Suprapubic skin (tissue), 4 donors: Measurements from ENCODE around the gene COLEC11.

Experiments
- EP300 ChIP-seq: sonication (generic); formaldehyde crosslinking; IDR thresholded peaks from one replicate; pipeline ENCODE4 v1.6.1; 2017; ENCODE audit warnings: antibody characterized with exemption
- POLR2A ChIP-seq, 2 donors: fragments of 450-650 bp; IDR thresholded peaks; one replicate each; pipeline ENCODE4 v1.6.1; 2017; ENCODE audit warnings: antibody characterized with exemption in 2 of 2, mild to moderate bottlenecking in 2 of 2, moderate library complexity in 2 of 2
- POLR2AphosphoS5 ChIP-seq, 3 donors: sonication (generic); formaldehyde crosslinking; IDR thresholded peaks; one replicate each; pipeline ENCODE4 v1.6.1; 2017; ENCODE audit warnings: antibody characterized with exemption in 3 of 3
- TF ChIP-seq, protein P1 (sequence below), 2 donors: fragments of 200-600 bp in 1 of 2; fragments of 450-650 bp in 1 of 2; sonication (generic) in 1 of 2; IDR thresholded peaks; one replicate each; pipeline ENCODE4 v1.5.1; 2016 to 2019; ENCODE audit warnings: antibody characterized with exemption in 2 of 2, mild to moderate bottlenecking in 1 of 2, moderate library complexity in 1 of 2

DNA sequence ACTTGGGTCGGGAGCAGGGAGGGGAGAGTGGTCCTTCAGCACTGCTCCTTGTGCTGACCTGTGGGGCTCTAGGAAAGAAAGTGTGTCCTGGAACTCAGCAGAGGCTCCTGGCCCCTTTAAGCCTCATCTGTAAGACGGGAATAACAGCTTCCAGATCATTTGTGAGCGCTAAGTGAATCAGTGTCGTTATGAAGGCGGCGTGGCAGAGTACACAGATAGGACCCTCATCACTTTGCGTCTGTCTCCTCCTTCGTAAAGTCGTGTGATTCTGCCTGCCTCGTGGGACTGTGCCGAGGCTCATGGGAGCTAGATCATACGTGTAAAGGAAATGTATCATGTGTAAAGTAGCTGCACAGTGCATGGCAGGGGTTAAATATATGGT, 18.6 kb downstream of the COLEC11 start:
- TF ChIP-seq, protein P1, sequence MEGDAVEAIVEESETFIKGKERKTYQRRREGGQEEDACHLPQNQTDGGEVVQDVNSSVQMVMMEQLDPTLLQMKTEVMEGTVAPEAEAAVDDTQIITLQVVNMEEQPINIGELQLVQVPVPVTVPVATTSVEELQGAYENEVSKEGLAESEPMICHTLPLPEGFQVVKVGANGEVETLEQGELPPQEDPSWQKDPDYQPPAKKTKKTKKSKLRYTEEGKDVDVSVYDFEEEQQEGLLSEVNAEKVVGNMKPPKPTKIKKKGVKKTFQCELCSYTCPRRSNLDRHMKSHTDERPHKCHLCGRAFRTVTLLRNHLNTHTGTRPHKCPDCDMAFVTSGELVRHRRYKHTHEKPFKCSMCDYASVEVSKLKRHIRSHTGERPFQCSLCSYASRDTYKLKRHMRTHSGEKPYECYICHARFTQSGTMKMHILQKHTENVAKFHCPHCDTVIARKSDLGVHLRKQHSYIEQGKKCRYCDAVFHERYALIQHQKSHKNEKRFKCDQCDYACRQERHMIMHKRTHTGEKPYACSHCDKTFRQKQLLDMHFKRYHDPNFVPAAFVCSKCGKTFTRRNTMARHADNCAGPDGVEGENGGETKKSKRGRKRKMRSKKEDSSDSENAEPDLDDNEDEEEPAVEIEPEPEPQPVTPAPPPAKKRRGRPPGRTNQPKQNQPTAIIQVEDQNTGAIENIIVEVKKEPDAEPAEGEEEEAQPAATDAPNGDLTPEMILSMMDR (IDR thresholded peaks at IDR 0.05), result no peak
- TF ChIP-seq EP300 (no peak), POLR2A (IDR thresholded peaks at IDR 0.05) (no peak), POLR2AphosphoS5 (IDR thresholded peaks at IDR 0.05) (no peak)
